NCI-H2107 treated with DMSO at 0.1 percent for 48 hours (cell line): Measurements from ENCODE around the gene ASNSD1.
A peak's percentile ranks its signal among the peaks of the same experiment; 100 is the strongest.

ENCODE experiments used
- DNase-seq: peaks from one replicate; lab custom pipeline; 2025; ENCODE audit not compliant: unreplicated experiment; lab: John Stamatoyannopoulos, UW

Gene ASNSD1

DNA sequence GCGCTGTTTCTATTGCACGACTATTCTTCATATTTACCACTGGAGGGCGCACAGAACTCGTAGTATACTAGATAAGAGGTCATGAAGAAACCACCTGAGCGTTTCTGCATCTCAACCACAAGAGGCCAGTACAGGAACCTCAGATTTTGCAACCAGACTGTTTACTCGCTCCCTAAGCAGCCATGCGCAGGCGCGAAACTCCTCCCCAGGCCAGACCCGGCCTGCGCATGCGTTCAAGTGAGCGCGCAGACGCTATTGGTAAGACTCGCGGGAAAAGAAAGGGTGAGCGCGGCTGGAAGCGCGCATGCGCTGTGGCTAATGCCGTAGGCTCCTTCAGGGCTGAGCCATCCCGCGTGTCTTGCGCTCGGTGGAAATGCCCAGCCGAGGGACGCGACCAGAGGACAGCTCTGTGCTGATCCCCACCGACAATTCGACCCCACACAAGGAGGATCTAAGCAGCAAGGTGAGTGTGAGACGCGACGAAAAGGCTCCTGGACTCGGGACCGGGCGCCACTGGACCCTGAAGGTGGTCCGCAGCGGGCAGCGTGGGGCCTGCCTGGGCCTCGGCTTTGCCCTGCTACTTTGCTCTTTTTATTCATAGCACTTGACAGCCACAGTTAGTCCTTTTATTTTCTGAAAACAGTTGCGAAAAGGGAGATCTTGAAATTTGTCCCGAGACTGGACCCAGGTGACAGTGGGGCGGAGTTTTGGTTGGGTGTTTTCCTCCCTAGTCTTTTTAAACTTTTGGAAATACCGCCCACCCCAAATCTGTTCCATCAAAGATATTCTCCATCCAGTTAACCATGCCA lies at the start of gene ASNSD1:
TSS of gene ASNSD1 (plus strand) at position 312 of the 809 bp plus-strand sequence. CDS start 4,674 bp downstream, outside the sequence.
- peak; percentile 99 for DNase-seq

- no peak for DNase-seq
Observed at GRCh38 chr2:189613077-189613636, 48.1 kb upstream of the ASNSD1 start.

DNA sequence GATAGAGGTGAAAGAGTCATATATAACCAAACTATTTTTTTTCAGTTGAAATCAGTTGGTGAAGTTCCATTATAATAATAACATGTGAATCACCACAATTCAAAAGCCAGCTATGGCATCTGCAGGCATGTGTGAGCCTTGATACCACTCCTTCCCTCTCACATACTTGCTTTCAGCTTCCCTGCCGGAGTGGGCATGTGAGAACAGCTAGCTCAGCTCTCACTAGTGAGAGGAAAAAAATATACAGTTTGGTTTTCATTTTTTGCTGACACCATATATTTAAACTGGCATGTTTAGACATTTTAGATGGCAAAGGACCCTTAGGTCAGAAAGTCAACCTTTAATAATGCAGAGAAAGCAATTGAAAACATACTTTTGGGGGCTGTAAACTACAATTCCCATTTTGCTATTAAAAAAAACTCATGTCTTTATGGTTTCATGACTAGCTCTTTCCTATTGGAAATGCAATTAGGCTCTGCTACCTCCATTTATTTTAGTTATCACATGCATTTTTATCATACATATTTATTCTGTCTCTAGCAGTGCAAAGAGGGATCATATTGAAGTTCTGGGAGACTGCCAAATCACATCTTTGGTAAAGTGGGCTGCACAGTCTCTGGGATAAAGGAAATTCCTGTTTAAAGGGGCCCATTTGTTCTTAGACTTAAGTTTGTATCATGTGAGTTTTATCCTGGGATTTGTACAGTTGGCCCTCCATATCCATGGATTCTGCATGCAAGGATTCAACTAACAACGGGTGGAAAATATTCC lies 47.4 kb upstream of the ASNSD1 start:
- DNase-seq = no peak

DNA sequence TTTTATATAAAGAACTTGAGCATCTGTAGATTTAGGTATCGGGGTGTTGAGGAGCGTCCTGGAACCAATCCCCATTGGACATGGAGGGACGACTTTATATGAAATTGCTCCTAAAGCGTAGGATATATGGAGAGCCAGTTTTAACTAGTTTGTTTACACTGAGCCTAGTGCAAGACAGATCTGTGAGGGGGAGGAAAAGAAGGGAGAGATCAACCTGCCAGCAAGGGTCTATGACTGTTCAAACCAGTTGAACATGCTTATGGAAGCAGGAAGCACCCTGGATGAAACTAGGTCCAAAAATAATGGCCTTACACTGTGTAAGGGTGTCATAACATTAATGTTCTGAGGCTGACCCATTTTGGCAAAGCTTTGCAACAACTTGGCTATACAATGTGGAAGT lies 46.7 kb upstream of the ASNSD1 start:
- no peak for DNase-seq

GRCh38 chr2:189618197-189618596 lies 43.1 kb upstream of the ASNSD1 start:
- no peak for DNase-seq

DNA sequence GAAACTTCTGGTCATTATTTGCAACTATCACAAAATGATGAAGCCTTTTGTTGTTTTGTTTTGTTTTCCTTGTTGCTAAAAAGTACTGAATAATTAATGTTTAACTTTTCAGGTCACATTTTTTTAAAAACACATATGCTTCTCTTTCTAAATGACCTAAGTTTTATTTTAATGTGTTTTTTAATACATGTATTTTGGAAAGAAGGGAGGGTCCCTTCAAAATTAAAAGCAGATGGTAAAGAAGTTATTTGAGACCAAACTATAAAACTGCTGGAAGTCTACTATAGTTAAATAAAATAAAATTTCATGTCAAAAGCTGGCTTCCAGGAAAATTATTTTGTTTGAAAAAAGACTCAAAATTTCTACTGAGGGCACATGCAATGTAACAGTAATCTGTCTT lies 39.5 kb upstream of the ASNSD1 start:
- DNase-seq = no peak

GRCh38 chr2:189623049-189623448 lies 38.2 kb upstream of the ASNSD1 start:
- no peak for DNase-seq

DNA sequence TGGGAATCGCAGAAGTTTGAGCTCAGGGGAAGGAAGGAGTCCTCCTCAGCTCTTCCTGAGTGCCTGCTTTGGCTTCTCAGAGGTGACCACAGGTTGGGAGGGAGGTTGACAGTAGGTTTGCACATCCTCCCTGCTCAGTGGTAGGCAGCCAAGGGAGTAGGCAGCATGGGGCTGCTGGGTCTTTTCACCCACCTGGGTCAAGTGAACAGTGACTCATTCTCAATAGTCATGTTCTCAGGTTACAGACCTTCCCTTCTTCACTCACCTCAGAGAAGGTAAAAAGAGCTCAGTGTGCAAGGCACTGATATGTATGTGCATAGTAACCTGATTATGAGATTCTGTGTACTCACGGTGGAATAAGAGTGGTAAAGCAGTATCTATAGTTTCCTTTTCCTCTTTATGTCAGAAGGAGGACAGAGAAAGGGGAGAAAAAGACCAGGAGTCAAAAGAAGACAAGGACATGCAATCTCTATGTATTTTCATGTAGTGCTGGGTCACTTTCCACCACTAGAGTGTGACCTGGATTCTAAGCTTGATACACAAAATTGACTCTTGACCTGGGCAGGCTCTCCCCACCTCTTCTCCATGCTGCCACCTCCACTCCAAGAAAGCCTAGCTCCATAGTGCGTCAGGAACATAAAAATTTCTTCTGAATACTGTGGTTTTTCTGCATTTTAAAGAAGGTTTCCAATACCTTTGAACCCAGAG lies 36.5 kb upstream of the ASNSD1 start:
- peak; percentile 10 for DNase-seq

DNA sequence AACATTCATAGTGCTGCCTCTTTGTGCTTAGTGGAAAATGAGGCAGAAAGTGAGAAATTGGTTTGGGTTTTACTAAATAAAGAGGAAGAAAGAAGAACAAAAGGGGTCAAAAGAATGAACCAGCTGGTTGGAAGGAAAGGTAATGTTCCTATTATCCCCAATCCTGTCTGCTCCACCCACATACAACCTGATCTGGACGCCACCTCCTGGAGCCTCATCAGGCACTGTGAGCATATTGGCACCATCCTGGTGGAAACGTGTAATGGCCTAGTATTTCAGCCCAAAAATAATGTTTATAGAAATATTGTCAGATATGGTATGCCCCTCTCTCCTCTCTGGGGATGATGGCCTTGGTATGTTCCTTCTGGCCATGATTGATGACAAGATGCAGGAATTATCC lies 35.6 kb upstream of the ASNSD1 start:
- no peak for DNase-seq

- DNase-seq = no peak
Observed at GRCh38 chr2:189627789-189628188, 33.5 kb upstream of the ASNSD1 start.

GRCh38 chr2:189628817-189629530 lies 32.3 kb upstream of the ASNSD1 start:
- DNase-seq = no peak

GRCh38 chr2:189629531-189630453 lies 31.5 kb upstream of the ASNSD1 start:
- DNase-seq = no peak

GRCh38 chr2:189631849-189632248 lies 29.4 kb upstream of the ASNSD1 start:
- no peak for DNase-seq

DNA sequence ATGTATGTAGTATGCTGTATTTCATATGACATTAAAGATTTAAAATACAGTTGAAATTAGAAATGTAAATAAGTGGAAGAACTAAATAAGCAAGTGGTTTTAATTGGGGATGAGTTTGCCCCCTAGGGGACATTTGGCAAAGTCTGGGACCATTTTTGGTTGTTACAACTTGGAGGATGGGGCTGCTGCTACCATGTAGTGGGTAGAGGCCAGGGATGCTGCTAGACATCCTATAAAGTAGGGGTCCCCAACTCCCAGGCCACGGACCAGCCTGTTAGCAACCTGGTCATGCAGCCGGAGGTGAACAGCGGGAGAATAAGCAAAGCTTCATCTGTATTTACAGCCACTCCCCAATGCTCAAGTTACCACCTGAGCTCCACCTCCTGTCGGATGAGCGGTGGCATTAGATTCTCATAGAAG lies 27.9 kb upstream of the ASNSD1 start:
- no peak for DNase-seq

- DNase-seq = no peak
Observed at GRCh38 chr2:189635353-189635752, 25.9 kb upstream of the ASNSD1 start.

DNA sequence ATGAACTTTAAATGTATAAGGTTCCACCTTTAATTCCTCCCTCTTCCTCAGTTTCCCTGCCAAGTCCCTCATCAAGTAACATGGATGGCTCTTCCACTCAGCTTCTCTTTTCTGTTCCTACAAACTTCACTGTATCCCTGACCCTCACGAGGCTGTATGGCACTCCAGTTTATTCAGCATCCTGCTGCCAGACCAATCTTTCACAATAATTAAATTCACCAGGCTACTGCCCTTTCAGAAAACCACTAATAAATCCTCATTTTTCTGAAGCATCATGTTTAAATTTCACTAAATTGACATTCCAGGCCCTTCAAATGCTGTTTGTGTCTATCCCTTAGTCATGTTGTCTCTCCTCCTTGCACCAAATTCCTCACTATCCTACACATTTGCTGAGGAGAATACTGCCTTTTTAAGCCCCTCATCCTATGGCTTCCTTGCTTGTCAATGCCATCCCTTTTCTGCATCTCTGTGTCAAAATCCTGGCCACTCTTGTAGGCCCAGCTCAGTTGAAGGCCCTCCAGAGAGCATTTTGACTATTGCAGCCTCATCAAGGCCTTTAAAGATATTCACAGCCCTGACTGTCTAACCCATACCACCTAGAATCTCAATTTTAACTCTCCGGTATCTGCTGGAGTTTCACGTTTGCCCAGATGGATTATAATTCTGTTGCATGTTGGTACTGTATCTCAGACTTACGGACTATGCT lies 22.8 kb upstream of the ASNSD1 start:
- no peak for DNase-seq

- no peak for DNase-seq
Observed at GRCh38 chr2:189639007-189639609, 22.2 kb upstream of the ASNSD1 start.

- no peak for DNase-seq
Observed at GRCh38 chr2:189641002-189641401, 20.3 kb upstream of the ASNSD1 start.

GRCh38 chr2:189641590-189641989 lies 19.7 kb upstream of the ASNSD1 start:
- DNase-seq = no peak
